Glomerular endothelial cell (primary cell): ENCODE results near the gene SLC10A3. TPM values are rescaled to one million over a fixed set of nuclear protein-coding genes. Genes with fewer than 3 reads are reported as not detected.
A peak's percentile ranks its signal among the peaks of the same experiment; 100 is the strongest.

Experiments
- DNase-seq: peaks from one replicate; pipeline ENCODE4 v3.0.0-alpha.2; 2011; ENCODE audit warnings: low read depth, low spot score; ENCODE audit errors: extremely low read depth
- total RNA-seq: library from RNA; depleted of rRNA; stranded (reverse); fragments of >200 nt; gene quantifications from 2 replicates; pipeline ENCODE4 v1.2.3, GENCODE V29; 2015

SLC10A3 gene, protein sequence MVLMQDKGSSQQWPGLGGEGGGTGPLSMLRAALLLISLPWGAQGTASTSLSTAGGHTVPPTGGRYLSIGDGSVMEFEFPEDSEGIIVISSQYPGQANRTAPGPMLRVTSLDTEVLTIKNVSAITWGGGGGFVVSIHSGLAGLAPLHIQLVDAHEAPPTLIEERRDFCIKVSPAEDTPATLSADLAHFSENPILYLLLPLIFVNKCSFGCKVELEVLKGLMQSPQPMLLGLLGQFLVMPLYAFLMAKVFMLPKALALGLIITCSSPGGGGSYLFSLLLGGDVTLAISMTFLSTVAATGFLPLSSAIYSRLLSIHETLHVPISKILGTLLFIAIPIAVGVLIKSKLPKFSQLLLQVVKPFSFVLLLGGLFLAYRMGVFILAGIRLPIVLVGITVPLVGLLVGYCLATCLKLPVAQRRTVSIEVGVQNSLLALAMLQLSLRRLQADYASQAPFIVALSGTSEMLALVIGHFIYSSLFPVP
- 31.8 and 33.3 TPM in 2 replicates for total RNA-seq

GRCh38 chrX:154490414-154491083, at the start of gene SLC10A3:
Gene SLC10A3 (minus strand): TSS chrX:154490629. CDS start chrX:154488940, 1,689 bp downstream.
- DNase-seq = peak; percentile 54

DNA sequence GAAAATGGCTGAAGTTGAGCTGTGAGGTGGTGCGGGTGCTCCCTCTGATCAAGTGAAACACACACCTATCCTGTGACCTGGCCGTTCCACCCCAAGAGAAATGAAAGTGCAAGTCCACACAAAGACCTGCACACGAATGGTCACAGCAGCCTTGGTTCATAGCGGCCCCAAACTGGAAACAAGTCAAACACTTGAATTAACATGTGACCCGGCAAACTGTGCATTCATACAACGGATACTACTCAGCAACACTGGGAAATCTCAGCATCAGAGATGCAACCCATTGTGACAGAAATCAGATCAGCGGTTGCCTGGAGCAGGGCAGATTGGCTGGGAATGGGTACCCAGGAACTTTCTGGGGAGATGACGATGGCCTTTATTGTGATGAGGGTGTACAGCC, 48.6 kb upstream of the SLC10A3 start:
- no peak for DNase-seq

- DNase-seq = no peak
These were observed 45.5 kb upstream of the SLC10A3 start for GRCh38 chrX:154535892-154536291.

DNA sequence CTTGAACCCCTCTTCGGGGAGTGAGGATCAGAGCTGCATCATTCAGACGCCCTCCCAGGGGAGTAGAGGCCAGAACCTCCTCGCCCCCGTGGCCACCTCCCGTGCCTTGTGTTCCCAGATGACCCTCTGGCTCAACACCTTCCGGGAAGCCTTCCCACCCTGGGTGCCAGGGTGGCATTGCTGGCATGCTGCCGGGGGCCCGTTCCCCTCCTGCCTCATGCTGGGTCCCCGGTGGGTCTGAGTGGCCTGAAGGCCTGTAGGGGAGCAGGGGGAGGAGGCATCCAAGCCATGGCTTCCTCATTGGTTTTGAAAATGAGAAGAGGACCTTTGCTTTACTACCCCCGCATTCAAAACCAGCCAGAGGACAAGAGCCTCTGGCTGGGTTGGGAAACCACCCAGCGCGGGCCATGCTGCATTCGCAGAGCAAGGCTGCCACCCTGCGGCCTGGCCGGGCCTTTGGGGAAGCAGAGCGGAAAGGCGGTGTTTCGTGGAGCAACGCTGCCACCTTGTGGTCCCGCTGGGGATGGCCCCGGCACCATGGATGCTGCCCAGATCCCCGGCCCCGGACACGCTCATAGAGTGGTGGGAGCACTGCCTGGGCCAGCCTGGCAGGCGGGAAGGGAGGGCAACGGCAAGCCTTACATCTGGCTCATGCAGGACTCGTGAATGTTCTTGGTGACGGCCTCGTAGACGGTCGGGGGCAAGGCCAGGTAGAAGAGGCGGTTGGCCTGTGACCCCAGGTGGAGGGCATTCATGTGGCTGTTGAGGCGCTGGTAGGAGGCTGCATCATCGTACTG, 44.3 kb upstream of the SLC10A3 start:
- no peak for DNase-seq

GRCh38 chrX:154532690-154533089, 42.3 kb upstream of the SLC10A3 start:
- no peak for DNase-seq

DNA sequence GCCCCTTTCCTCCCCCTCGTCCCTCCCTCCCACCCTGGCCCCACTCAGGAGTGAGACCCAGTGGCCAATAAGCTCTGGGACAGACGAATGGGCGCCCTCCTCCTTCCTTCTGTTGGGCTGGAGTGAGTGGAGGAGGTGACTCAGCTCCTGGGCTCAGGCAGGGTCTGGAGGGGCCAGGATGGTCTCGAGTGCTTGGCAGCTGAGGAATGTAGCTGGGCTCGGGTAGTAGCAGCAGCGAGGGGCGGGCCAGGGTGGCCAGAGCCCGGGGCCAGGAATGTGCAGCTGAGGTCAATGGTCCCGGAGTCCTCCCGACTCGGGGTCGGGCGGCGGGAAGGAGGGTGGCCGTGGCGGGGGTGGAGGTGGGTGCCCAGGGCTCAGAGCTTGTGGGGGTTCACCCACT, 41.2 kb upstream of the SLC10A3 start:
- DNase-seq = no peak

GRCh38 chrX:154530286-154530685, 39.9 kb upstream of the SLC10A3 start:
- no peak for DNase-seq

DNA sequence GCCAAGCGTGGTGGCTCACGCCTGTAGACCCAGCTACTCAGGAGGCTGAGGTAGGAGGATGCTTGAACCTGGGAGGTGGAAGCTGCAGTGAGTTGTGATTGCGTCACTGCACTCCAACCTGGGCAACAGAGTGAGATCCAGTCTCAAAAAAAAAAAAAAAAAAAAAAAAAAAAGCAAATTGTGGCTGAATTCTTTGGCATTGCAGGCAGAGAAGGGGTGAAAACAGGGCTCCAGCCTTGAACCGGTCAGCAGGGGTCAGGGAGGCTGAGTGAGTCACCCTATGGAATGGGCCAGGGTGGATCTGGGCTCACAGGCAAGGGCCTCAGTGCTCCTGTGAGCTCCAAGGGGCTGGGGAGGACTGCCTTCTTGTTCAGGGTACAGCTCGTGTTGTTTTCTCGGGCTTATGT, 38.8 kb upstream of the SLC10A3 start:
- no peak for DNase-seq

- DNase-seq = no peak
These were observed 36.7 kb upstream of the SLC10A3 start for GRCh38 chrX:154526901-154527675.

- DNase-seq = no peak
These were observed 35.4 kb upstream of the SLC10A3 start for GRCh38 chrX:154525606-154526490.

GRCh38 chrX:154519389-154519788, 29.0 kb upstream of the SLC10A3 start:
- no peak for DNase-seq

DNA sequence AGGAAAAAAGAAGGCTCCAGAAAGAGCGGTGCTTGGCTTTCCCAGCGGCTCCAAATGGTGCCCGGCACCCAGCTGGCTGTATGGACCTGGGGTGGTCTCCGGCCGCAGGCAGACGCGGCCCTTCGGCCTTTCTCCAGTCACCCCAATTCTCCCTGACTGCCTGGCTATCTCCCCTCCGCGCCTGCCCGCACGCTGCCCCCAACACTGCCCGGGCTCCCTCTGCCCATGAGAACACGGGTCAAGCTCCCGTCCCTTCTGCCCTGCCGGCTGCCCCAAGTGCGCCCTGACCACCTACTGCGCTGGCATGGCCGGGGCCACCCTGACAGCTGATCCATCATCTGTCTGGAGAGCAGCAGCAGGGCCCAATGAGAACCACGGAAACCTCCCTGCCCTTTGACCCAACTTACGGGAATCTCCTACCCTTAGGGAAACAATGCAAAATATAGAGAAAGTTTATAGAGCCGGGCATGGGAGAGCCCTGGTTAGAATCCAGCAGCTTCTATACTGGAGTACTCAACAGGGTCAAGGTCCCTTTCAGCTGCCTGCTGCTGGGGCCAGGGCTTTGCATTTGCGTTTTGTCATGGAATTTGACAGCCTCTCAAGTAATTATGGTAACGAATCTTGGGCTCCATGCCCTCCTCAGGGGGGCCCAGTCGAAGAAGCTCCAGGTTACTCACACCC, 26.8 kb upstream of the SLC10A3 start:
- no peak for DNase-seq

GRCh38 chrX:154516656-154517100, 26.2 kb upstream of the SLC10A3 start:
- no peak for DNase-seq

- no peak for DNase-seq
These were observed 25.7 kb upstream of the SLC10A3 start, which contains the start of gene FAM3A for GRCh38 chrX:154515966-154516655. Gene FAM3A (minus strand): TSS chrX:154516232. CDS start chrX:154515772, 460 bp downstream.

- no peak for DNase-seq
These were observed 24.9 kb upstream of the SLC10A3 start for GRCh38 chrX:154515090-154515965.

- DNase-seq = no peak
These were observed 23.3 kb upstream of the SLC10A3 start for GRCh38 chrX:154513716-154514115.

DNA sequence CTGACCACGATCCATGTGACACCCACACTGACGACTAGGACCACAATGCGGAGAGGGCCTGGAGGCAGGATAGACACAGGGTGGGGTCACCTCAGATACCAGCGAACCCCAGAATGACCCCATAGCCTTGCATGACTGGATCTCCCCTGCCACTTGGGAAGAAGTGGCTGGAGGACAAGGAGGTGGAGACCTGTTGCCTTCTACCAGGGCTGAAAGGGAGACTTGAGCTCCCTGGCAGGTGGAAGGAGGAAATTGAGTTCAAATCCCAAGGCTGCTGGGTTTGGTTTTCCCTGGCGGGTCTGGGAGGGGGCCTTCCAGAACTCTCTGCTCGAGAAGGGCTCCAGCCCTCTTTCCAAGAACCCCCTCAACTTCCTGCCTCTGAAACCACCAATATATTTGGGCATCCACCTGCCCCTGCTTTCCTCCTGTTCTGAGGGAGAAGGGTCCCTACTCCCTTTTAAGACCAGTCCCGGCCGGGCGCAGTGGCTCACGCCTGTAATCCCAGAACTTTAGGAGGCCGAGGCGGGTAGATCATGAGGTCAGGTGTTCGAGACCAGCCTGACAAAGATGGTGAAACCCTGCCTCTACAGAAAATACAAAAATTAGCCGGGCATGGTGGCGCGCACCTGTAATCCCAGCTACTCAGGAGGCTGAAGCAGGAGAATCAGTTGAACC, 22.6 kb upstream of the SLC10A3 start:
- DNase-seq = no peak
